Activated CD8-positive, alpha-beta T cell treated with anti-CD3 and anti-CD28 coated beads, Interleukin-2, amount 10 ng/mL, durations not matched to agents 7 days and 5 days (primary cell): ENCODE measurements around the gene ADGRD1. TPM values are rescaled to one million over a fixed set of nuclear protein-coding genes. Genes with fewer than 3 reads are reported as not detected.
A peak's percentile ranks its signal among the peaks of the same experiment; 100 is the strongest.

ENCODE experiments used
- ATAC-seq: fragments of 150-1000 bp; cut with Tn5 transposase; one replicate; pipeline ENCODE4 v1.10.0; 2021; ENCODE audit warnings: moderate library complexity
- CTCF ChIA-PET: fragments of 350-600 bp; sonication (Branson Sonifier 250); formaldehyde crosslinking; loops from one replicate; lab custom pipeline; 2021; ENCODE audit warnings: antibody characterized with exemption; lab: Charles Lee
- POLR2A ChIA-PET: fragments of 350-600 bp; sonication (Branson Sonifier 250); formaldehyde crosslinking; loops from one replicate; lab custom pipeline; 2021; ENCODE audit warnings: antibody characterized with exemption; lab: Charles Lee
- DNase-seq: peaks from one replicate; pipeline ENCODE4 v3.0.0-alpha.2; 2020
- H3K27ac Mint-ChIP-seq: one replicate; pipeline ENCODE4 v1.8.0; 2021; ENCODE audit warnings: mild to moderate bottlenecking, mixed read lengths
- H3K27me3 Mint-ChIP-seq: one replicate; pipeline ENCODE4 v1.8.0; 2021; ENCODE audit warnings: low read depth, mixed read lengths
- H3K36me3 Mint-ChIP-seq: one replicate; pipeline ENCODE4 v1.8.0; 2021; ENCODE audit warnings: low read depth, mixed read lengths
- H3K4me1 Mint-ChIP-seq: one replicate; pipeline ENCODE4 v1.8.0; 2021; ENCODE audit warnings: low read depth, mixed read lengths
- H3K4me3 Mint-ChIP-seq: one replicate; pipeline ENCODE4 v1.8.0; 2021; ENCODE audit warnings: mild to moderate bottlenecking, mixed read lengths
- H3K9me3 Mint-ChIP-seq: one replicate; pipeline ENCODE4 v1.8.0; 2022; ENCODE audit warnings: mixed read lengths; ENCODE audit not compliant: insufficient read depth
- total RNA-seq, 2 experiments: library from RNA; stranded (reverse); gene quantifications; one replicate each; pipeline ENCODE4 v1.2.3, GENCODE V29; 2021

Gene ADGRD1
- total RNA-seq, 2 experiments from 2014 or later: not detected

DNA sequence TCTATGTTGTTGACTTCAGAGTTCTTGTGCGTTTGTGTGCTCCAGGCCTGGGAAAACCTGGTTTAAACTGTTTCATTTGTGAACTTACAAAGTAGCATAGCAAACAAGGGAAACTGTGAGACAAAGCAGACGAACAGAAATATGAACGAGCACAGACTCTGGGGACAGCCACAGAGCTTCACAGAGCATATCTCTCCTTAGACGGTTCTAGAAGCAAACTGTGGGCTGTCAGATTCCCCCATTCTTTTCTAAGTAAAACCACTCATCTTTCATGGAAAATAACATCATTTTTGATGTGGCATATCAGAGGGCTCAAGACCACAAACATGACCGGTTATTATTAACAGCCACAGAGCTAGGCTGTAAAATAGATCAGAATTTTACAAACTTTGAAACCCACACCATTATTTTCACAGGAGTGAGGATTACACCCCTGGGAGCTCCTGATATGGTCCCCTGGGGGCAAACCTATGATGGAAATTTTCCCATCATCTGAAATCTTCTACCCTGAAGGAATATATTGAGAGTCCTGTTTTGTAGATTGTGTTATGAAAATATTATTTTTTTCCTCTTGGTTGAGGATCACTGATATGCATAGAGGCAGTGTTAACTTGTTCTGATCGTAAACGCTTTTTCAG, 102.0 kb downstream of the ADGRD1 start:
- H3K4me1 Mint-ChIP-seq: peaks cover 15% of the 10 kb centered on the region
- no peaks in the 10 kb centered on the region for H3K36me3 Mint-ChIP-seq
- H3K4me3 Mint-ChIP-seq: peak overlapping the region; percentile 16
- CTCF ChIA-PET: no interaction called here
- DNase-seq (no peak), ATAC-seq (no peak)
- H3K27me3 Mint-ChIP-seq: peaks cover 11% of the 10 kb centered on the region
- POLR2A ChIA-PET: no interaction called here
- peak overlapping the region; percentile 40 for H3K27ac Mint-ChIP-seq
- no peaks in the 10 kb centered on the region for H3K9me3 Mint-ChIP-seq

DNA sequence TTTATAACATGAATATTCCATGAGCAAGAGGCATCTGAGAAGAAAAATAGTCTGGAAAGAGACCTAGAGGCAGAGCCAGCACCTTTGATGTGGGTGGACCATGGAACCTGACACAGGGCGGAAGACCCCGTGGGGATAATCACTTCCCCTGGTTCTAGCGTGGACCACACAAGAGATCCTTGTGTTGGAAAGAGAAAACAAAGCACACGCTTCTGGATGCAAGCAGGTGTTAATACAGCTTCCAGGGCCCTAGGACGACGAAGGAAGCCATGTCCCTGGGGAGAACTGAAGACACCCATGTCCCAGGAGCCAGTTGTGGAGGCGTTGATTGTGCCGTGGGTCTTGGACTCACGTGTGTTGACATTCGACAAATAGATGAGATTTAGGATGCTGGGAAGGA, 102.9 kb downstream of the ADGRD1 start:
- ATAC-seq (no peak), DNase-seq (no peak)
- Mint-ChIP-seq H3K4me3 (no peak overlapping the region), H3K4me1 (peaks cover 15% of the 10 kb centered on the region), H3K27me3 (peaks cover 11% of the 10 kb centered on the region), H3K27ac (no peak overlapping the region), H3K36me3 (no peaks in the 10 kb centered on the region), H3K9me3 (no peaks in the 10 kb centered on the region)
- CTCF ChIA-PET: no interaction called here
- POLR2A ChIA-PET: no interaction called here

DNA sequence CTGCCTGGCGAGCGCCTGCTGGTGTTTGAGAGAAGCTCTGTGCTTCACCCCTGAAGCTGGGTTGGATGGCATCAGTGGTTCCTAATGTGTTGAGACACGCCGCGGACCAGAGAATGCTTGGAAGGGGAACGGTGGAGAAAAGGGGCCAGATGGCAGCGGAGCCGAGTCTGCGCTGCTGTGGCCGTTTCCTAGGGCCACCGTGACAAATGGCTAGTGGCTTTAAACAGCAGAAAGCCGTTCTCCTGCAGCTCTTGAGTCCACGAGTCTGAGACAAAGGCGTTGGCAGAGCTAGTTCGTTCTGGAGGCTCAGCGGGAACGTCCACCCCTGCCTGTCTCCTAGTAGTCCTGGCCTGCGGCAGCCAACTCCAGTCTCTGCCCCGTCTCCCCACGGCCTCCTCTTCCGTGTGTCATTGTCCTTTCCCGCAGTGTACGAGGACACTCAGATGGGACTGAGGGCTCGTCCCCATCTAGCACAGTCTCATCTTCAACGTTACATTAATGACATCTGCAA, 103.6 kb downstream of the ADGRD1 start:
- CTCF ChIA-PET: no interaction called here
- no peak overlapping the region for H3K27ac Mint-ChIP-seq
- peaks cover 15% of the 10 kb centered on the region for H3K4me1 Mint-ChIP-seq
- H3K4me3 Mint-ChIP-seq: no peak overlapping the region
- POLR2A ChIA-PET: no interaction called here
- DNase-seq (no peak), ATAC-seq (no peak)
- peaks cover 11% of the 10 kb centered on the region for H3K27me3 Mint-ChIP-seq
- H3K9me3 Mint-ChIP-seq: no peaks in the 10 kb centered on the region
- H3K36me3 Mint-ChIP-seq: no peaks in the 10 kb centered on the region

DNA sequence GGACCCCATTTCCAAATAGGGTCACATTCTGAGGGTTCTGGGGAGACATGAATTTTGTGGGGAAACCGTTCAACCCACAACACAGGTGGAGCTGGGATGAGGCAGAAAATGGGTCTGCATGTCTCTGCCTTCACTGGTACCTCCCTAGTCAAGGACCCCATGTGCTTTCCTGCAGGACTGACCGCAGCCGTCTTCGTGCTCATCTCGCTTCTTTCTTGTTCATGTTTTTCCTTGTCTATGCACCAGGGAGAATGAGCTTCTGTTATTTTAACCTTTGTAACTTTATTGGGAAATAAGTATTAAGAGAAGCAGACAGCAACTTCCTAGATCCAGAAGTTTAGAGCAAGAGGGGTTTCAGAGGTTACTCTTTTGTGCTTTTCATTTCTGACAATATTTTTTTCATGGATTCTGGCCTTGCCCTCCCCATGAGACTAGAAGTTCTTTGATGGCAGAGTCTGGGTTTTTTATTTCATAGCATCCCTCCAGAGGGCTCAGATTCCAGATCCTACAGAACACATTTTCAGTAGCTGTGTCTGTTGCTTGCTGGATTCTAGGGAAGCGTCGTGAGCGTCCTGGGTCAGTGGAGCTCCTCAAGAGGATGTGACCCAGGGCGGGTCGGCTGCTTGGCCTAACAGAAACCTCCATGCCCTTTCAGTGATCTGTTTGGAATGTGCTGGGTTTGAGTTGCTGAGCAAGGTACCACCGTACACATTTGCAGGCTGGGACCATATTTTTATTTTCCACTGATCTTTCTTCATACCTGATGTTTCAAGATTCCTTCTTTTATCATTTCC, 104.2 kb downstream of the ADGRD1 start:
- Mint-ChIP-seq H3K27ac (no peak overlapping the region), H3K9me3 (no peaks in the 10 kb centered on the region), H3K27me3 (peaks cover 11% of the 10 kb centered on the region), H3K4me1 (peaks cover 15% of the 10 kb centered on the region), H3K36me3 (no peaks in the 10 kb centered on the region), H3K4me3 (no peak overlapping the region)
- ATAC-seq (no peak), DNase-seq (no peak)
- POLR2A ChIA-PET: no interaction called here
- CTCF ChIA-PET: no interaction called here

DNA sequence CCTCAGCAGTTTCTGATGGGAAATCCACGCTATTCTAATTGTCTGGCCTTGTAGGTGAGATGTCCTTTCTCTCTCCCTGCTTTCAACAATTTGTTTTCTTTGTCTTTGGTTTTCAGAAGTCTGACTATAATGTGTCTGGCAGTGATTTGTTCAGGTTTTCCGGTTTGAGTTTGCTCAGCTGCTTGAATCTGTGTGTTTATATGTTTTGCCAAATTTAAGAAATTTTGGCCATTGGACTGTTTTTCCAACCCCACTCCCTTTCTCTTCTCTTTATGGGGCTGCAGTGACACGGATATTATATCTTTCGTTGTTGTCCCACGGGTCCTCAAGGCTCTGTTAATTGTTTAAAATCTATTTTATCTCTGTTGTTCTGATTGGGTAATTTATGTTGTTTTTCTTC, 105.0 kb downstream of the ADGRD1 start:
- no peak overlapping the region for H3K27ac Mint-ChIP-seq
- H3K4me3 Mint-ChIP-seq: no peak overlapping the region
- H3K9me3 Mint-ChIP-seq: no peaks in the 10 kb centered on the region
- ChIA-PET POLR2A (no interaction called here), CTCF (no interaction called here)
- no peaks in the 10 kb centered on the region for H3K36me3 Mint-ChIP-seq
- peaks cover 15% of the 10 kb centered on the region for H3K27me3 Mint-ChIP-seq
- DNase-seq: no peak
- peaks cover 15% of the 10 kb centered on the region for H3K4me1 Mint-ChIP-seq
- no peak for ATAC-seq

DNA sequence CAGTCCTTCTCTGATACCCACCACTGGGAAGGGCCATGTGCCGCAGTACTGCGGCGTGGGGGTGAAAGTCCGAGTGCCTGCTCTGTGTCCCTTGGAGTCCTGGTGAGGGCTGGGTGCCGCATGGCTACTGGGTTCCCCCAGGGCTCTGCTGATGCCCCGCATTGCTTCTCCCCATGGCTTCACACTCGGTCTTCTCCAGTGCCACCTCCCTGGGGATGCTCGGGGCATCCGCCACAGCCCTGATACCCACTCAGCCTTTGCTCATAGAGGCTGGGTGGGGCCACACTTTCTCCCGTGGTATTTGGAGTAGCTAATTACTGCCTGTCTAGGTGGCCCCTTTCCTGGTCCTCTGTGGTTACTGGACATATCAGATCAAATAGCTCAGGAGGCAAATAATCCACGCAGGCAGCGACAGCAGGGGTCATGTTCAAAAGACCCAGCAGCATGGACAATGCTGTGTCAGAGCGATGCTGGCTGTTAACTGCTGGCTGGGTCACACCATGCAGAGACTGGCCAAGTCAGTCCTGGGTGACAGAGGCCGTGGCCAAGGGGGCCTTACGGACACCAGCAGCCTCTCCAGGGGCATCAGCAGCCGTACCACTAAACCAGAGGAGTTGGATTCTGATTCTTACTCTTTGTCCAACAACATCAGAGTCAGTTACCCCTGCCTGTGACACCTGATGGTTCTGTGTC, 106.5 kb downstream of the ADGRD1 start:
- Mint-ChIP-seq H3K27ac (no peak overlapping the region), H3K27me3 (peaks cover 16% of the 10 kb centered on the region), H3K4me3 (no peak overlapping the region), H3K9me3 (no peaks in the 10 kb centered on the region), H3K36me3 (no peaks in the 10 kb centered on the region), H3K4me1 (peaks cover 11% of the 10 kb centered on the region)
- ChIA-PET POLR2A (no interaction called here), CTCF (no interaction called here)
- DNase-seq (no peak), ATAC-seq (no peak)

DNA sequence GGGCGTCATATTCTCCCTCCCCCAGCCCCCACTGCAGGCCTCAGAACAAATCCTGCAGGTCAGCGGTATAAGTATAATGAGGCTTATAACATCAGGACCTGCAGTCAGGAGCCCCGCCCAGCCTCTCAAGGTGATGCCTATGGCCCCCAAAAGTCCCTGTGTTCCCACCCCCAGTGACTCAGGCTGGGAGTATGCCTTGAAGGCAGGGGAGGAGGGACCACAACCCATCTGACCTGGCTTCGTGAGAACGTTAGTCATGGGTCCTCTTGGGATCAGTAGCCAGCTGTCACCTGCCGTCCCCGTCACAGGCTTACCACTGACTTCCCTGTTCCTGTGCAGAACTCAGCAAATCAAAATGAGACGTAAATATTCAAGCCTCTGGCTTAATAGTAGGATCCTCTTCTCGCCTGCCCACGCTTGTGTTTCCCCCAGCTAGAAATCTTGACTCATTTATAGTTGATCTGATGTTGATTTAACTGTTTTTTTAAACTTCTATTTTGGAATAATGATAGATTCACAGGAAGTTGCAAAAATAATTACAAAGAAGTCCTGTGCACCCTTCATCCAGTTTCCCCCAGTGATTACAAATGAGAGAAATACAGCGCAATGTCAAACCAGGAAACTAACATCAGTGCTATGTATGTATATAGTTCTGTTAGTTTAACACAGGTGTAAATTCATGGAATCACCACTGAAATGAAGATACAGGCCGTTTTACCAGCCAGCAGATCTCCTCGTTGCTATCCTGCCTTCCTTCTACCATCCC, 107.5 kb downstream of the ADGRD1 start:
- no peak for ATAC-seq
- CTCF ChIA-PET: no interaction called here
- no peak overlapping the region for H3K27ac Mint-ChIP-seq

DNA sequence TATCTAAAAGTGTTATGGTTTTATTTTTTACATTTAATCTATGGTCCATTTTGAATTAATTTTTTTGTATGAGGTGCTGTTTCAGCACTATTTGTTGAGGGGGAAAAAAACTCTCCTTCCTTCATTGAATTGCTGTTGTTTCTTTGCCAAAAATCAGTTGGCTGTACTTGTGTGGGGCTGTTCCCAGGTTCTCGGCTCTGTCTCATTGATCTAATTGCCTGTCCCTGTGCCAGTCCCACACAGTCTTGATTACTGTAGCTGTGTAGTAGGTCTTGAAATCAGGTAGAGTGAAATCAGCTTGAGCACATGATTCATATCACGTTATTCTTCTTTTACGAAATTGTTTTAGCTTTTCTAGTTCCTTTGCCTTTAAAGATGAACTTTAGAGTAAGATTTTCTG, 109.7 kb downstream of the ADGRD1 start:
- ATAC-seq (no peak), DNase-seq (no peak)
- Mint-ChIP-seq H3K27ac (no peak overlapping the region), H3K27me3 (peaks cover 11% of the 10 kb centered on the region), H3K4me1 (no peaks in the 10 kb centered on the region), H3K36me3 (no peaks in the 10 kb centered on the region), H3K9me3 (no peaks in the 10 kb centered on the region), H3K4me3 (no peak overlapping the region)
- ChIA-PET CTCF (no interaction called here), POLR2A (no interaction called here)

More for the DNA sequence above, 107.5 kb downstream of the ADGRD1 start:
- POLR2A ChIA-PET: no interaction called here
- Mint-ChIP-seq H3K27me3 (peaks cover 16% of the 10 kb centered on the region), H3K9me3 (no peaks in the 10 kb centered on the region), H3K4me1 (peaks cover 1% of the 10 kb centered on the region), H3K4me3 (no peak overlapping the region), H3K36me3 (no peaks in the 10 kb centered on the region)
- DNase-seq: no peak

DNA sequence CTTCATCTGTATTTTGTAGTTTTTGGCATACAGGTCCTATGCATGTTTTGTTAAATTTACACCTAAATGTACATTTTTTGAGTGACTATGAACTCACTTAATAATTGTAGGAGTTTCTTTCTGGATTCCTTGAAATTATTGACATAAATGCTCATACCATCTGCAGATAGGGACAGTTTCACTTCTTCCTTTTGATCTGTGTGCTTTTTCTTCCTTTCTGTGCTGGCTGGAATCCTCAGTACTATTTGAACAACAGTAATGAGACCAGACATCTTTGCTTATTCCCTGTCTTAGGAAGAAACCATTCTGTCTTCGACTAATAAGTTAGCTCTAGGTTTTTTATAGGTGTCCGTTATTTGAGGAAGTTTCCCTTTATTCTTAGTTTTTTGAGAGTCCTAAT, 110.3 kb downstream of the ADGRD1 start:
- no peak overlapping the region for H3K27ac Mint-ChIP-seq
- H3K27me3 Mint-ChIP-seq: peaks cover 10% of the 10 kb centered on the region
- no peak overlapping the region for H3K4me3 Mint-ChIP-seq
- ChIA-PET POLR2A (no interaction called here), CTCF (no interaction called here)
- no peaks in the 10 kb centered on the region for H3K36me3 Mint-ChIP-seq
- DNase-seq (no peak), ATAC-seq (no peak)
- no peaks in the 10 kb centered on the region for H3K9me3 Mint-ChIP-seq
- H3K4me1 Mint-ChIP-seq: no peaks in the 10 kb centered on the region

DNA sequence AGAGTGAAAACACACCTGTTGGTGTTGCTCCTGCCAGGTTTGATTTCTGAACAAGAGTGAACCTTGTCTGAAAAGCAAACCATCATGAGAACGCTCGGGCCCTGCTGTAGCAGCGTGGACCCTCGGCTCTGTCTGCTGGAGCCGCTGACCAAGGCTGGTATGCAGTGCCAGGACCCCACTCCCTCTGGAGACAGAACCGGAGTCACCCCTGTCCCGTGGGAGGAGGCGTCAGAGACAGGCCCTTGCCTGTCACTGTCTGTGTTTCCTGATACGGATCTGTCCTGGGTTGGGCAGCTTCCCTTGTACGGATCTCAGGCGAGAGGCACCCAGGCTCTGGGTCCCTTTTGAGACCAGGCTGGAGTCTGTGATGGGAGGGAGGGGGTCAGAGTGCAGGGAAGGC, 111.6 kb downstream of the ADGRD1 start:
- Mint-ChIP-seq H3K27me3 (peaks cover 9% of the 10 kb centered on the region), H3K36me3 (no peaks in the 10 kb centered on the region), H3K9me3 (no peaks in the 10 kb centered on the region), H3K4me3 (no peak overlapping the region), H3K4me1 (no peaks in the 10 kb centered on the region), H3K27ac (no peak overlapping the region)
- ATAC-seq (no peak), DNase-seq (no peak)
- POLR2A ChIA-PET: no interaction called here
- CTCF ChIA-PET: no interaction called here

DNA sequence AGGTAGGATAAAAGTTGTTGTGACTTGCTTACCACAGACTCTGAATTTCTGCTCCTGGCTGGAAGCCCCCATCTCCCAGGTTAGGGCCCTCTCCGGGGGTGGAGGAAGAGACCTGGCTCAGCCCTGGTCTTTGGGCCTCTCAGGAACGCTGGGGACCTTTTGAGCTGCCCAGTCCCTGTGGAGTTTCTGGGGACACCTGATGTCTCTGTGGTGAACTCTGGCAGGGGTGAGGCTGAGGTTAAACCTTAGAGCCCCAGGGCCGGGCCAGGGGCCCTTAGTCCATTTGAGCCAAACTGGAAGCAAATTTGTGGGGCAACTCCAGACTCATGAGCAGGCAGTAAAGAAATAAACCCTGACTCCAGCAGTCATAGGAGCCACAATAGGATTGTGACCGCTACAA, 112.1 kb downstream of the ADGRD1 start:
- no peaks in the 10 kb centered on the region for H3K9me3 Mint-ChIP-seq
- peaks cover 9% of the 10 kb centered on the region for H3K27me3 Mint-ChIP-seq
- no peaks in the 10 kb centered on the region for H3K4me1 Mint-ChIP-seq
- H3K27ac Mint-ChIP-seq: no peak overlapping the region
- H3K36me3 Mint-ChIP-seq: no peaks in the 10 kb centered on the region
- ChIA-PET CTCF (no interaction called here), POLR2A (no interaction called here)
- DNase-seq (no peak), ATAC-seq (no peak)
- no peak overlapping the region for H3K4me3 Mint-ChIP-seq
